HepG2 (cell line): ENCODE measurements around the gene PHKG2. TPM values are rescaled to one million over a fixed set of nuclear protein-coding genes. Genes with fewer than 3 reads are reported as not detected.

Experiments
- AFF4 ChIP-seq: sonication (generic); formaldehyde crosslinking; IDR thresholded peaks from 2 replicates; pipeline ENCODE4 v1.4.0; 2020; ENCODE audit warnings: missing genetic modification reagents
- ARID2 ChIP-seq: sonication (generic); formaldehyde crosslinking; IDR thresholded peaks from 2 replicates; pipeline ENCODE4 v1.8.1; 2022; ENCODE audit warnings: mild to moderate bottlenecking, missing genetic modification reagents, borderline replicate concordance
- BRD4 ChIP-seq: sonication (generic); formaldehyde crosslinking; IDR thresholded peaks from 2 replicates; pipeline ENCODE4 v1.4.0; 2020; ENCODE audit warnings: missing genetic modification reagents
- FOXJ3 ChIP-seq: sonication (generic); formaldehyde crosslinking; IDR thresholded peaks from 2 replicates; pipeline ENCODE4 v1.4.0; 2020; ENCODE audit warnings: missing genetic modification reagents, mild to moderate bottlenecking, borderline replicate concordance
- MEF2D ChIP-seq: sonication (generic); formaldehyde crosslinking; IDR thresholded peaks from 2 replicates; pipeline ENCODE4 v1.5.1; 2020; ENCODE audit warnings: mild to moderate bottlenecking, missing genetic modification reagents
- NFYB ChIP-seq: sonication (generic); formaldehyde crosslinking; IDR thresholded peaks from 2 replicates; pipeline ENCODE4 v1.4.0; 2020; ENCODE audit warnings: missing genetic modification reagents
- NR2F6 ChIP-seq, 2 experiments: IDR thresholded peaks; 2 replicates each; pipeline ENCODE4 v1.6.1; 2016; ENCODE audit warnings: antibody characterized with exemption in 1 of 2, mild to moderate bottlenecking in 1 of 2
- PHF8 ChIP-seq: sonication (generic); formaldehyde crosslinking; IDR thresholded peaks from 2 replicates; pipeline ENCODE4 v1.5.0; 2020; ENCODE audit warnings: missing genetic modification reagents
- THAP11 ChIP-seq: IDR thresholded peaks from 2 replicates; pipeline ENCODE4 v1.6.1; 2016; ENCODE audit warnings: missing biosample characterization, missing genetic modification reagents
- ZBTB2 ChIP-seq: sonication (generic); formaldehyde crosslinking; IDR thresholded peaks from 2 replicates; pipeline ENCODE4 v1.8.0; 2022; ENCODE audit warnings: low read depth, missing genetic modification reagents
- ZNF232 ChIP-seq: sonication (generic); formaldehyde crosslinking; IDR thresholded peaks from 2 replicates; pipeline ENCODE4 v1.4.0; 2020; ENCODE audit warnings: missing genetic modification reagents, borderline replicate concordance
- ZNF354B ChIP-seq: sonication (generic); formaldehyde crosslinking; IDR thresholded peaks from 2 replicates; pipeline ENCODE4 v1.8.0; 2022; ENCODE audit warnings: mild to moderate bottlenecking, missing genetic modification reagents
- ZNF567 ChIP-seq: sonication (generic); formaldehyde crosslinking; IDR thresholded peaks from 2 replicates; pipeline ENCODE4 v1.8.1; 2023; ENCODE audit warnings: mild to moderate bottlenecking, missing genetic modification reagents, borderline replicate concordance
- ZNF574 ChIP-seq: sonication (generic); formaldehyde crosslinking; IDR thresholded peaks from 2 replicates; pipeline ENCODE4 v1.4.0; 2020; ENCODE audit warnings: missing genetic modification reagents
- ZNF770 ChIP-seq: sonication (generic); formaldehyde crosslinking; IDR thresholded peaks from 2 replicates; pipeline ENCODE4 v1.5.0; 2020; ENCODE audit warnings: mild to moderate bottlenecking, missing genetic modification reagents
- polyA plus RNA-seq, 8 experiments: library from polyadenylated mRNA; depleted of rRNA in 3 of 8; stranded (reverse) in 7 of 8; unstranded in 1 of 8; fragments of >200 nt; fragmentation: Illumina TruSeq in 4 of 8; extraction: Trizol in 4 of 8; gene quantifications; 2 replicates each; pipeline versions ENCODE4 v1.2.1 to v1.2.3, GENCODE V29; 2011 to 2016; ENCODE audit warnings: low read depth in 4 of 8, missing spikeins in 1 of 8, mixed read lengths in 1 of 8; ENCODE audit not compliant: insufficient read depth in 1 of 8
- total RNA-seq, 5 experiments: library from RNA; depleted of rRNA; stranded (reverse); fragments of >200 nt; fragmentation: Illumina TruSeq; extraction: Trizol; gene quantifications; 2 replicates each; pipeline ENCODE4 v1.2.3, GENCODE V29; 2016; ENCODE audit warnings: low read depth in 1 of 5

The PHKG2 gene
- total and polyA plus RNA-seq, 2 of the 13 experiments (the other 11 are each of a cell fraction or from before 2014, with no cell fraction given) = 37.4 to 42.1 TPM

- TF ChIP-seq AFF4 (CRISPR knock-in tag) = no peak; the same call in 1 of the 2 replicates
- TF ChIP-seq ZBTB2 (CRISPR knock-in tag) = no peak
- peak; percentile 94 for TF ChIP-seq NFYB
- peak; percentile 57; the same call in 1 of the 2 replicates for TF ChIP-seq FOXJ3 (CRISPR knock-in tag)
- peak; percentile 85 for TF ChIP-seq ZNF574
- peak; percentile 83 for TF ChIP-seq ZNF232 (CRISPR knock-in tag)
- TF ChIP-seq THAP11 = peak; percentile 89
- TF ChIP-seq NR2F6 (IDR thresholded peaks at IDR 0.05) = 0 out of 2 replicates have a peak, but pooled peaks have one; percentile 14
- peak; percentile 16; the same call in 1 of the 2 replicates for TF ChIP-seq NR2F6 (CRISPR knock-in tag; IDR thresholded peaks at IDR 0.05)
- TF ChIP-seq PHF8 (CRISPR knock-in tag) = peak; percentile 54
- peak; percentile 99 for TF ChIP-seq ZNF770 (CRISPR knock-in tag)
- TF ChIP-seq ARID2 (CRISPR knock-in tag) = no peak
- peak; percentile 81; the same call in 1 of the 2 replicates for TF ChIP-seq BRD4 (CRISPR knock-in tag)
- TF ChIP-seq MEF2D (CRISPR knock-in tag) = peak; percentile 79; the same call in 1 of the 2 replicates
- no peak for TF ChIP-seq ZNF567 (CRISPR knock-in tag)
- TF ChIP-seq ZNF354B = 0 out of 2 replicates have a peak, but pooled peaks have one; percentile 58
These were observed at the start of gene PHKG2 (continued) for GRCh38 chr16:30747799-30748633.
